ENCODE measurements around the gene SMPD3. TPM values are rescaled to one million over a fixed set of nuclear protein-coding genes. Genes with fewer than 3 reads are reported as not detected.

Gene SMPD3
- polyA plus RNA-seq, 2 of the 4 experiments (the other 2 are of a cell fraction): 0.04 to 0.13 TPM

- TF ChIP-seq BCL3 (IDR thresholded peaks at IDR 0.05) (peak; percentile 92), TFCP2L1 (CRISPR knock-in tag; IDR thresholded peaks at IDR 0.05) (no peak), KDM5A (IDR thresholded peaks at IDR 0.05) (peak; percentile 97), USF2 (IDR thresholded peaks at IDR 0.05) (no peak), HMGXB4 (CRISPR knock-in tag; IDR thresholded peaks at IDR 0.05; ENCODE audit: borderline replicate concordance) (0 out of 2 replicates have a peak, but pooled peaks have one; percentile 25), HOXB13 (CRISPR knock-in tag; IDR thresholded peaks at IDR 0.05; ENCODE audit: low read depth) (no peak), ZNF302 (CRISPR knock-in tag; IDR thresholded peaks at IDR 0.05) (no peak), CBX2 (IDR thresholded peaks at IDR 0.05; ENCODE audit: borderline replicate concordance, low read depth) (no peak), RNF2 (IDR thresholded peaks at IDR 0.05; ENCODE audit: borderline replicate concordance, low read depth) (no peak), HDAC2 (IDR thresholded peaks at IDR 0.05) (no peak), E2F6 (IDR thresholded peaks at IDR 0.05; ENCODE audit: borderline replicate concordance, low read depth) (peak; percentile 96), HES2 (IDR thresholded peaks at IDR 0.05) (no peak), NR3C1 (IDR thresholded peaks at IDR 0.05) (no peak)
Observed at GRCh38 chr16:68310774-68311511, 137.4 kb downstream of the SMPD3 start, which contains the start of the genes PRMT7 and SLC7A6OS (continued).

- WGBS (ENCODE audit: missing lambda C conversion rate): under 1% methylated on average over 19 of the region's 29 CpGs
- peak overlapping the region; percentile 92 for H3K4me2 ChIP-seq
- ChIA-PET CTCF (interaction anchor here (0.8 to 3.2 kb wide), 16 partner anchors 9 to 69 kb away, joined by 3 to 20 read pairs (median 4); partner anchors contain the start of gene SLC7A6), POLR2A (interaction anchor here (0.5 to 3.1 kb wide), 16 partner anchors 9 to 933 kb away, joined by 3 to 47 read pairs (median 5); partner anchors contain the start of gene SLC7A6)
- peak overlapping the region; percentile 83 to 90 for H3K27ac ChIP-seq
- no peak for DNase-seq (ENCODE audit: low read depth in 1 of 2, low spot score in 1 of 2)
- TF ChIP-seq JUN (IDR thresholded peaks at IDR 0.05) (no peak), HDAC2 (IDR thresholded peaks at IDR 0.05) (no peak), HMGXB4 (CRISPR knock-in tag; IDR thresholded peaks at IDR 0.05; ENCODE audit: borderline replicate concordance) (no peak), NFE2L2 (conservative IDR thresholded peaks at IDR 0.05; ENCODE audit: low read length) (no peak), HOXB13 (CRISPR knock-in tag; IDR thresholded peaks at IDR 0.05; ENCODE audit: low read depth) (no peak), CBX8 (IDR thresholded peaks at IDR 0.05) (no peak), GATA3 (IDR thresholded peaks at IDR 0.05; ENCODE audit: borderline replicate concordance) (no peak), MAX (IDR thresholded peaks at IDR 0.05) (no peak), POLR2AphosphoS2 (conservative IDR thresholded peaks at IDR 0.05; ENCODE audit: low read length) (no peak), TFCP2L1 (CRISPR knock-in tag; IDR thresholded peaks at IDR 0.05) (no peak), HOXB5 (CRISPR knock-in tag; IDR thresholded peaks at IDR 0.05) (no peak), ZFP36 (IDR thresholded peaks at IDR 0.05; ENCODE audit: borderline replicate concordance, partially characterized antibody) (no peak), HOXA7 (CRISPR knock-in tag; IDR thresholded peaks at IDR 0.05) (no peak), JUNB (IDR thresholded peaks at IDR 0.05) (no peak), REST (IDR thresholded peaks at IDR 0.05) (no peak), ZSCAN20 (CRISPR knock-in tag; IDR thresholded peaks at IDR 0.05) (no peak), RAD21 (conservative IDR thresholded peaks at IDR 0.05 in 1 of 2, IDR thresholded peaks at IDR 0.05 in 1 of 2) (no peak), ZNF302 (CRISPR knock-in tag; IDR thresholded peaks at IDR 0.05) (no peak), MYC (IDR thresholded peaks at IDR 0.05; ENCODE audit: borderline replicate concordance, low read length) (no peak; the same call in 1 of the 2 replicates)
- no peaks in the 10 kb centered on the region for H3K9me3 ChIP-seq
- FAIRE-seq: no peak
- peak; percentile 73 to 79 for ATAC-seq
- H3K4me1 ChIP-seq: peaks cover 21% of the 10 kb centered on the region
- peak overlapping the region; percentile 91 for H3K4me3 ChIP-seq
Observed at GRCh38 chr16:68310437-68310773, 137.9 kb downstream of the SMPD3 start.
